Tibial nerve (tissue), 3 donors: ENCODE data around the gene FAM98B.

ENCODE experiments used
- CTCF ChIP-seq, 5 experiments: fragments of 200-600 bp in 3 of 5; fragments of 450-650 bp in 2 of 5; sonication (generic) in 3 of 5; IDR thresholded peaks; one replicate each; pipeline ENCODE4 v1.5.1; 2016 to 2019; ENCODE audit warnings: antibody characterized with exemption in 5 of 5, mild to moderate bottlenecking in 3 of 5, moderate library complexity in 2 of 5
- POLR2A ChIP-seq, 2 donors: fragments of 450-650 bp; IDR thresholded peaks; one replicate each; pipeline ENCODE4 v1.6.1; 2017; ENCODE audit warnings: antibody characterized with exemption in 2 of 2, mild to moderate bottlenecking in 2 of 2, moderate library complexity in 2 of 2

GRCh38 chr15:38425269-38425668, 28.7 kb upstream of the FAM98B start:
- TF ChIP-seq CTCF (IDR thresholded peaks at IDR 0.05) (no peak), POLR2A (IDR thresholded peaks at IDR 0.05) (no peak)
